Stimulated activated naive CD8-positive, alpha-beta T cell treated with anti-CD3 and anti-CD28 coated beads, Interleukin-15, Interleukin-2, amounts not matched to agents 100 ng/mL and 50 ng/mL, for 24 hours (primary cell): Measurements from ENCODE around the gene HAVCR1.

Experiments used
- H3K27ac Mint-ChIP-seq: one replicate; pipeline ENCODE4 v1.8.0; 2021; ENCODE audit warnings: mild to moderate bottlenecking, mixed read lengths
- H3K27me3 Mint-ChIP-seq: one replicate; pipeline ENCODE4 v1.8.0; 2021; ENCODE audit warnings: mixed read lengths
- H3K36me3 Mint-ChIP-seq: one replicate; pipeline ENCODE4 v1.8.0; 2021; ENCODE audit warnings: low read depth, mixed read lengths
- H3K4me1 Mint-ChIP-seq: one replicate; pipeline ENCODE4 v1.8.0; 2021; ENCODE audit warnings: low read depth, mixed read lengths
- H3K4me3 Mint-ChIP-seq: one replicate; pipeline ENCODE4 v1.8.0; 2021; ENCODE audit warnings: mild to moderate bottlenecking, mixed read lengths
- H3K9me3 Mint-ChIP-seq: one replicate; pipeline ENCODE4 v1.8.0; 2021; ENCODE audit warnings: mixed read lengths

HAVCR1 gene

GRCh38 chr5:156981481-156981880, 77.4 kb downstream of the HAVCR1 start:
- Mint-ChIP-seq H3K4me1 (no peaks in the 10 kb centered on the region), H3K9me3 (no peaks in the 10 kb centered on the region), H3K27ac (no peak overlapping the region), H3K4me3 (no peak overlapping the region), H3K36me3 (no peaks in the 10 kb centered on the region), H3K27me3 (no peaks in the 10 kb centered on the region)
